ENCODE results near the gene CCNL1.
"Not testable (repeated sequence)": the region's sequence is repeated elsewhere in the genome, so short reads cannot be mapped to it uniquely, and the experiment has no call there.

Gene CCNL1

DNA sequence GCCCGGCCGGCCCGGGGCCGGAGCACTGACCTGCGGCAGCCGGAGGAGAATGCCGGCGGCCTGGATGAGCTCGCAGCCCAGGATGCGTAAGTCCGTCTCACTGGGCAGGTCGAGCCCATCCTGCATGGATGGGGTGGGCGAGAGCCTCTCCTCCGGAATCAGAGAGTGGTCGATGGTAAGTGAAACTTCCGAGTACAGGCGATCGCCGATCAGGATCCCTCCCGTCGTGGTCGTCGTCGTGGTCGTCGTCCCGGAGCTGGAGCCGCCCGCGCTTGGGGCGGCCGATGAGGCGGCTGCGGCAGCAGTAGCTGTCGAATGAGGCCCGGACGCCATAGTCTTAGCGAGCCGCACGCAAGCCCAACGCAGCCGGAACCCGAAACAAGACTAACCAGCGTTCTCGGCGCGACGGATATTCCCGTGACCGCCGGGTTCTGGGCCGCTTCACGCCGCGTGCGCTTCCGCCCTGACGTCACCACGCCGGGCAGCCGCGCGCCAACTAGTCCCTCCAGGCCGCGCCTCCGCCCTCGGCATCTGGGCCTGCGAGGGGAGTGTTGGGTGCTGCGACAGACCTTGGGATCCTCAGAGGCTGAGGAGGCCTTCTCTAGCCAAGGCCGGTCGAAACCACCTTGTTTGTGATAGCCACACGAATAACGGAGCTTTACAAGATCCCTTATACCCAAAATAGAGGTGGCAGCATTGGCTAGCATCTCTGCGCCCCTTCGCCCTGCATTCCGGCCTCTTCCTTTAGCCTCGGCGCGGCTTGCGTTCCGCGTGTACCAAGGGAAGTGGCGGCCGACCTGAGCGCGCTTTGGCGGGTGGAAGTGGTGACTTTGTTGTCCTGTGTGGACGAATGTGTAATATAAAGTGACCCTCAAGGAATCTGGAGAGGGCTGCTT, at the start of gene CCNL1:
Gene CCNL1, minus strand, starts transcription at position 386 of the 896 bp plus-strand sequence. Its CDS starts 53 bp downstream, at position 333.
- in situ Hi-C loops (cut with HindIII; ENCODE audit: low pct_unique_long_range_greater_than_20kb, low sequenced_read_pairs) = no loop called here
- peak; percentile 74; the same call in 1 of the 2 replicates for TF ChIP-seq JUND (IDR thresholded peaks at IDR 0.05; ENCODE audit: low read depth)
- DNase-seq (ENCODE audit: low read depth in 1 of 2, low spot score in 1 of 2) = peak; percentile 86 to 99

DNA sequence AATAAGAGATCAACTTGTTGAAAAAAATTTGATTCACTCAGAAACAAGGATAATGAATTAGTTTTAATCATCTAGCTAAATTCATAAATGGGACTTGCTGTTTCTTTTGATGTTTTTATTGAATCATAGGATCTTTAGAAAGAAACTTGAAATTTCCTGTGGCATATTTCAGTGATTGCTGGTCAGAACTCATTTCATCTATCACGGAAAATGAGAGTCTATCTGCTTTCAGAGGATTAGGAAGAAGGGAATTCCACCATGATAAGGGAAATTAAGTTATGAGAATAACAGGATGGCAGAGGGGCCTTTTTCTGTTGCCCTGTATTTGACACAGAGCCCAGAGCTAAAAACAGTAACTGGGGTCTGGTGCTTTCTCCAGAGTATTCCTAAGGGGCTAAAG, 44.9 kb upstream of the CCNL1 start:
- no peak for TF ChIP-seq JUND (IDR thresholded peaks at IDR 0.05; ENCODE audit: low read depth)
- DNase-seq (ENCODE audit: low read depth in 1 of 2, low spot score in 1 of 2) = no peak
- in situ Hi-C loops (cut with HindIII; ENCODE audit: low pct_unique_long_range_greater_than_20kb, low sequenced_read_pairs) = no loop called here

DNA sequence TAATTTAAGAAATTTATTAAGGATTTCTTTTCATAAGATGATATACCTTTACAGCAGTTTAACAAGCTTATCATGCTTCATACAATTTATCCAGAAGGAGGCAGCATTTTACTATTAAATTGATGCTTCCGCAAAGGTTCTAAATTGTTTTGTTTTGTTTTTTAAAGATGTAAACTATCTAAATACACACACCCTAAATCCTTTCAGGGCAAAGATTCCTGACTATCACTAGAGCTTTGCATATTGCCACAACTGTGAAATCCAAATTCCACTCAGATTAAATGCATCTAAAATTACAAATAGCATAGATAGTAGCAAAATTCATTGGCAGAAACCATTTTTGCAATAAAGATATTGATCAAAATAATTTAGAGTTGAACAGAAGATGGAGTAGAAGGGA, 44.5 kb upstream of the CCNL1 start:
- in situ Hi-C loops (cut with HindIII; ENCODE audit: low pct_unique_long_range_greater_than_20kb, low sequenced_read_pairs) = no loop called here
- no peak for TF ChIP-seq JUND (IDR thresholded peaks at IDR 0.05; ENCODE audit: low read depth)
- DNase-seq (ENCODE audit: low read depth in 1 of 2, low spot score in 1 of 2) = peak in 1 of 2 experiments; percentile 60

DNA sequence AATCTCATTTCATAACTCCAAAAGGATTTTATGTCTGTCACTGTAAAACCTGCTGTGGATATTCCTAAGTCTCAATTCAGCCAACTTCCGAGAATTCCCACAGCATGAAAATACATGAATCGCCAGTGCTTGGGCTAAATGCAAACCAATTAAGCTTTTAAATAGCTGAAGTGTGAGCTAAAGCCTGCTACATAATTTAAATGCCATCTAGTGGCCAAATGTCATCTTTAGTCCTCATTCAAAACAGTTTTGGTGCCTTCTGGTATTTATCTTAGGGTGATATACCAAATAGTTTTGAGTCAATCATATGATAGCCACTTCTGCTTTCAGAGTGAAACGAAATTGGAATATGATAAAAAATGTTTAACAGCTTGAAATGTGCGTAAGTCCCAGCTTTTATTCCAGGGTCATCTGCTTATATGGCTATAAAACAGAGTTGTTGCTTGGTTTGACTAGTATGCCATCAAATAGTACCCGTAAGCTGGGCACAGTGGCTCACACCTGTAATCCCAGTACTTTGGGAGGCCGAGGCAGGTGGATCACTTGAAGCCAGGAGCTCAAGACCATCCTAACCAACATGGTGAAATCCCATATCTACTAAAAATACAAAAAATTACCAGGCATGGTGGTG, 41.8 kb upstream of the CCNL1 start:
- peak; percentile 46 to 76 for DNase-seq (ENCODE audit: low read depth in 1 of 2, low spot score in 1 of 2)
- no peak for TF ChIP-seq JUND (IDR thresholded peaks at IDR 0.05; ENCODE audit: low read depth)
- in situ Hi-C loops (cut with HindIII; ENCODE audit: low pct_unique_long_range_greater_than_20kb, low sequenced_read_pairs) = no loop called here

DNA sequence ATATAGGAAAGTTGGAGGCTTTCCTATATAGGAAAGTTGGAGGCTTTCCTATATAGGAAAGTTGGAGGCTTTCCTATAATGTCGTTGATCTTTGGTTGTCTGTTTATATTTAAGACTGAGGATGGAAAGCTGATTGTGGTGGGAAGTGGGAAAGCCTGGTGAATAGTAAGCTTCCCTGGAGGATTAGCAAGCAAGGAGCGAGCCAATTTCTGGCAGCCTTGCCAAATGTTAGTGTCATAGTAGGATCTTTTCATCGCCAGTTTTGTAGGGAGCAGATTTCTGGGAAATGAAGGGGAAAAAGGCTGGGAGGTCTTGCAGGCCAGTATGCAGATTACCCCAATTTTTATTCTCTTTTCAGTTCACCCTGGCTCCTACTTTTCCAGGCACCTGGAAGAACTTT, 39.9 kb upstream of the CCNL1 start:
- no peak for TF ChIP-seq JUND (IDR thresholded peaks at IDR 0.05; ENCODE audit: low read depth)
- in situ Hi-C loops (cut with HindIII; ENCODE audit: low pct_unique_long_range_greater_than_20kb, low sequenced_read_pairs) = no loop called here

DNA sequence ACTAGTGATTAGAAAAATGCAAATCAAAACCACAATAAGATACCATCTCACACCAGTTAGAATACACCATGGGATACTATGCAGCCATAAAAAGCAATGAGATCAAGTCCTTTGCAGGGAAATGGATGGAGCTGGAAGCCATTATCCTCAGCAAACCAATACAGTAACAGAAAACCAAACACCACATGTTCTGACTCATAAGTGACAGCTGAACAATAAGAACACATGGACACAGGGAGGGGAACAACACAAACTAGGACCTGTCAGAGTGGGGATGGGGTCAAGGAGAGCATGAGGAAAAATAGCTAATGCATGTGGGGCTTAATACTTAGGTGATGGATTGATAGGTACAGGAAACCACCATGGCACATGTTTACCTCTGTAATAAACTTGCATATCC, 36.0 kb upstream of the CCNL1 start:
- in situ Hi-C loops (cut with HindIII; ENCODE audit: low pct_unique_long_range_greater_than_20kb, low sequenced_read_pairs) = no loop called here
- TF ChIP-seq JUND (IDR thresholded peaks at IDR 0.05; ENCODE audit: low read depth) = no peak
- DNase-seq (ENCODE audit: low read depth in 1 of 2, low spot score in 1 of 2) = no peak

More for the DNA sequence above, 39.9 kb upstream of the CCNL1 start:
- no peak for DNase-seq (ENCODE audit: low read depth in 1 of 2, low spot score in 1 of 2)

DNA sequence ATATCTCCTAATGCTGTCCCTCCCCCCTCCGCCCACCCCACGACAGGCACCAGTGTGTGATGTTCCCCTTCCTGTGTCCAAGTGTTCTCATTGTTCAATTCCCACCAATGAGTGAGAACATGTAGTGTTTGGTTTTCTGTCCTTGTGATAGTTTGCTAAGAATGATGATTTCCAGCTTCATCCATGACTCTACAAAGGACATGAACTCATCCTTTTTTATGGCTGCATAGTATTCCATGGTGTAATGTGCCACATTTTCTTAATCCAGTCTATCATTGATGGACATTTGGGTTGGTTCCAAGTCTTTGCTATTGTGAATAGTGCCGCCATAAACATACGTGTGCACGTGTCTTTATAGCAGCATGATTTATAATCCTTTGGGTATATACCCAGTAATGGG, 31.2 kb upstream of the CCNL1 start:
- in situ Hi-C loops (cut with HindIII; ENCODE audit: low pct_unique_long_range_greater_than_20kb, low sequenced_read_pairs); DNase-seq (ENCODE audit: low read depth in 1 of 2, low spot score in 1 of 2): not testable (repeated sequence)

DNA sequence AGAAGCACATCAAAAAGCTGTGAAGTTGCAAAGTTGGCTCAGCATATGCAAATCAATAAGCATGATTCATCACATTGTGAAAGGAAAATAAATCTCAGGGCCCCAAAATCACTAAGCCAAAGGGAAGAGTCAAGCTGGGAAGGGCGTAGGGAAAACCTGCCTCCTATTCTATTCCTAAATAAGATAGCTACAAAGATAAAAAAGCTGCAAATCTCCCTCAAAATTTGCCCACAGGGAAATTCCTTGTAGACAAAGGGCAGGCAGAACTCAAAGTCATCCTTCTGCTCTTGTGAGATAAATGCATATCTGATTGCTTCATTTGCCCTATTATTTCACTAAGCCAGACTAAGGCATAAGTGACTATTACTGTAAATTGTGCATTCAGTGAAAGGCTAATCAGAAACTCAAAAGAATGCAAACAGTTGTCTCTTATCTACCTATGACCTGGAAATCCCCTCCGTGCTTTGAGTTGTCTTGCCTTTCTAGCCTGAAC, 30.5 kb upstream of the CCNL1 start:
- no peak for TF ChIP-seq JUND (IDR thresholded peaks at IDR 0.05; ENCODE audit: low read depth)
- no peak for DNase-seq (ENCODE audit: low read depth in 1 of 2, low spot score in 1 of 2)
- in situ Hi-C loops (cut with HindIII; ENCODE audit: low pct_unique_long_range_greater_than_20kb, low sequenced_read_pairs) = no loop called here

DNA sequence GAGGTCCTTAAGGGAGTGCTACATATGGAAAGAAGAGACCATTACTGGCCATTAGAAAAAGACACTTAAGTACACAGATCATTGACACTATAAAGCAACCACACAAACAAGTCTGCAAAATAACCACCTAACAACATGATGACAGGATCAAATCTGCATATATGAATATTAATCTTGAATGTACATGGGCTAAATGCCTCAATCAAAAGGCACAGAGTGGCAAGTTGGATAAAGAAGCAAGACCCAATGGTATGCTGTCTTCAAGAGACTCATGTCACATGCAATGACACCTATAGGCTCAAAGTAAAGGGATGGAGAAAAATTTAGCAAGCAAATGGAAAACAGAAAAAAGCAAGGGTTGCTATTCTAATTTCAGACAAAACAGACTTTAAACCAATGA, 28.4 kb upstream of the CCNL1 start:
- in situ Hi-C loops (cut with HindIII; ENCODE audit: low pct_unique_long_range_greater_than_20kb, low sequenced_read_pairs) = no loop called here
- no peak for TF ChIP-seq JUND (IDR thresholded peaks at IDR 0.05; ENCODE audit: low read depth)
- no peak for DNase-seq (ENCODE audit: low read depth in 1 of 2, low spot score in 1 of 2)

DNA sequence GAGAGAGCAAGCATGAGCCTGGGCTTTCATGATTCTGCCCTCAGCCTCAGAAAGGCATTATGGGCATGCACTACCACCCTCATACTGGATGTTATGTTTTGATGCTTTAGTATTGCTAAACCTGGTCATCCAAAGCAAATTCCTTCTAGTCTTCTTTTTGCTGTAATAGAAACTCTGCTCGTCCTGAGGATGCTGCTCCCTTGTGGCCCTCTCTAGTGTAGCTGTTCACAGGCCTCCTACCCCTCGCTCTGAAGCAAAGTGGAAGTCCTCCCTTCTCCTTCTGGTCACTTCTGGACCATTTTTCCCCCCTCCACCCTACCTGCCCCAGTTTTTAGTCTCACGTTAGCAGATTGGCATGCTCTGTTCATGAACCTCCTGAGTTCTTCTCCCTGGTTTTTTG, 22.9 kb upstream of the CCNL1 start:
- TF ChIP-seq JUND (IDR thresholded peaks at IDR 0.05; ENCODE audit: low read depth) = no peak
- in situ Hi-C loops (cut with HindIII; ENCODE audit: low pct_unique_long_range_greater_than_20kb, low sequenced_read_pairs) = no loop called here
- no peak for DNase-seq (ENCODE audit: low read depth in 1 of 2, low spot score in 1 of 2)

DNA sequence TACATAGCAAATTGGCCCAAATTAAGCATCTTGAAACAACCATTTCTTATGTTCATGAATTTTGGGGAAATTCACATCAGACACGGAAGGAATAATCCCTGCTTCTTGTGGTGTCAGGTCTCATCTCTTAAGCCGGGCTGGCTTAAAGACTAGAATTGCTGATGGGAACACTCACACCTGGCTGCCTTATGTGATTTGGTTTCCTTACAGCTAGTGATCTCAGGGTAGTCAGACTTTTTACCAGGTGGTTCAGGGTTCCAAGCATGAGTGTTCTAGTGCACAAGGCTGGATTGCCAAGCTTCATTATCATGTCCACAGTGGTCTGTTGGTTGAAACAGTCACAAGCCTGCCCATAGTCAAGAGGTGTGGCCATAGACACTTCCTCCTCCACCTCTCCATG, 20.3 kb upstream of the CCNL1 start:
- no peak for DNase-seq (ENCODE audit: low read depth in 1 of 2, low spot score in 1 of 2)
- in situ Hi-C loops (cut with HindIII; ENCODE audit: low pct_unique_long_range_greater_than_20kb, low sequenced_read_pairs) = no loop called here
- TF ChIP-seq JUND (IDR thresholded peaks at IDR 0.05; ENCODE audit: low read depth) = no peak

DNA sequence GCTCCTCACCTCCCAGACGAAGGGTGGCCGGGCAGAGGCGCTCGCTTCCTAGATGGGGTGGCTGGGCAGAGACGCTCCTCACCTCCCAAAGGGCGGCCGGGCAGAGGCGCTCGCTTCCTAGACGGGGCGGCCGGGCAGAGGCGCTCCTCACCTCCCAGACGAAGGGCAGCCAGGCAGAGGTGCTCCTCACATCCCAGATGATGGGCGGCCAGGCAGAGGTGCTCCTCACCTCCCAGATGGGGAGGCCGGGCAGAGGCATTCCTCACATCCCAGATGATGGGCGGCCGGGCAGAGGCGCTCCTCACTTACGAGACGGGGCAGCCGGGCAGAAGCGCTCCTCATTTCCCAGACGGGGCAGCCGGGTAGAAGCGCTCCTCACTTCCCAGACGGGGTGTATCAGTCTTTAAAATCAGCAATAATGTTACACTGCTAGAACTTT, 19.4 kb upstream of the CCNL1 start:
- in situ Hi-C loops (cut with HindIII; ENCODE audit: low pct_unique_long_range_greater_than_20kb, low sequenced_read_pairs) = no loop called here
- DNase-seq (ENCODE audit: low read depth in 1 of 2, low spot score in 1 of 2) = no peak
- TF ChIP-seq JUND (IDR thresholded peaks at IDR 0.05; ENCODE audit: low read depth) = no peak

DNA sequence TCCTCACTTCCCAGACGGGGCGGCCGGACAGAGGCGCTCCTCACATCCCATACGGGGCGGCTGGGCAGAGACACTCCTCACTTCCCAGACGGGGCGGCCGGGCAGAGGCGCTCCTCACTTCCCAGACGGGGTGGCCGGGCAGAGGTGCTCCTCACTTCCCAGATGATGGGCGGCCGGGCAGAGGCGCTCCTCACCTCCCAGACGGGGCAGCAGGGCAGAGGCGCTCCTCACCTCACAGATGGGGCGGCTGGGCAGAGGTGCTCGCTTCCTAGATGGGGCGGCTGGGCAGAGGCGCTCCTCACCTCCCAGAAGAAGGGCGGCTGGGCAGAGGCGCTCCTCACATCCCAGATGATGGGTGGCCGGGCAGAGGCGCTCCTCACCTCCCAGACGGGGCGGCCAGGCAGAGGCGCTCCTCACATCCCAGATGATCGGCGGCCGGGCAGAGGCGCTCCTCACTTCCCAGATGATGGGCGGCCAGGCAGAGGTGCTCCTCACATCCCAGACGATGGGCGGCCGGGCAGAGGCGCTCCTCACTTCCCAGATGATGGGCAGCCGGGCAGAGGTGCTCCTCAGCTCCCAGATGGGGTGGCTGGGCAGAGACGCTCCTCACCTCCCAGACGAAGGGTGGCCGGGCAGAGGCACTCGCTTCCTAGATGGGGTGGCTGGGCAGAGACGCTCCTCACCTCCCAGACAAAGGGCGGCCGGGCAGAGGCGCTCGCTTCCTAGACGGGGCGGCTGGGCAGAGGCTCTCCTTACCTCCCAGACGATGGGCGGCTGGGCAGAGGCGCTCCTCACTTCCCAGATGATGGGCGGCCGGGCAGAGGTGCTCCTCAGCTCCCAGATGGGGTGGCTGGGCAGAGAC, 18.8 kb upstream of the CCNL1 start:
- in situ Hi-C loops (cut with HindIII; ENCODE audit: low pct_unique_long_range_greater_than_20kb, low sequenced_read_pairs) = not testable (repeated sequence)

DNA sequence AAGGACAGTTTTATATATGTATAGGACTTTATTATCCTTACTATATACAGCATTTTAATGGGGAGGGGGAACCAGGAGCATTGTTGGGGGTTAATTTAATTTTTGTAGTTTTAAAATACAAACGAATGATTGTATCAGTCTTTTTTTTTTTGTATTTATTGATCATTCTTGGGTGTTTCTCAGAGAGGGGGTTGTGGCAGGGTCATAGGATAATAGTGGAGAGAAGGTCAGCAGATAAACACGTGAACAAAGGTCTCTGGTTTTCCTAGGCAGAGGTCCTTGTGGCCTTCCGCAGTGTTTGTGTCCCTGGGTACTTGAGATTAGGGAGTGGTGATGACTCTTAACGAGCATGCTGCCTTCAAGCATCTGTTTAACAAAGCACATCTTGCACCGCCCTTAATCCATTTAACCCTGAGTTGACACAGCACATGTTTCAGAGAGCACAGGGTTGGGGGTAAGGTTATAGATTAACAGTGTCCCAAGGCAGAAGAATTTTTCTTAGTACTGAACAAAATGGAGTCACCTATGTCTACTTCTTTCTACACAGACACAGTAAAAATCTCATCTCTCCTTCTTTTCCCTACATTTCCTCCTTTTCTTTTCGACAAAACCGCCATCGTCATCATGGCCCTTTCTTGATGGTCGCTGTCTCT, 18.0 kb upstream of the CCNL1 start:
- in situ Hi-C loops (cut with HindIII; ENCODE audit: low pct_unique_long_range_greater_than_20kb, low sequenced_read_pairs); DNase-seq (ENCODE audit: low read depth in 1 of 2, low spot score in 1 of 2): not testable (repeated sequence)

More for the DNA sequence above, 18.8 kb upstream of the CCNL1 start:
- not testable (repeated sequence) for DNase-seq (ENCODE audit: low read depth in 1 of 2, low spot score in 1 of 2)
